HG02870 (cell line): Measurements from ENCODE around the gene DCT.

Source experiments
- ATAC-seq: cut with Tn5 transposase; IDR thresholded peaks from one replicate; pipeline ENCODE4 v1.9.1; 2021; ENCODE audit warnings: mild to moderate bottlenecking, moderate library complexity; ENCODE audit not compliant: unreplicated experiment

The DCT gene

GRCh38 chr13:94400874-94401273 is 78.6 kb downstream of the DCT start:
- no peak for ATAC-seq

- no peak for ATAC-seq
Measured at GRCh38 chr13:94399812-94400211, 79.7 kb downstream of the DCT start.

GRCh38 chr13:94395860-94396259 is 83.6 kb downstream of the DCT start:
- ATAC-seq, result no peak

- no peak for ATAC-seq
Measured at GRCh38 chr13:94394723-94395122, 84.8 kb downstream of the DCT start.

GRCh38 chr13:94390881-94391280 is 88.6 kb downstream of the DCT start:
- no peak for ATAC-seq

GRCh38 chr13:94389604-94390351 is 89.7 kb downstream of the DCT start:
- no peak for ATAC-seq

- no peak for ATAC-seq
Measured at GRCh38 chr13:94387047-94387446, 92.4 kb downstream of the DCT start.
